Cardiac muscle cell (in vitro differentiated cells and primary cell): ENCODE data around the gene IL3. TPM values are rescaled to one million over a fixed set of nuclear protein-coding genes. Genes with fewer than 3 reads are reported as not detected.
"Not testable (repeated sequence)": the region's sequence is repeated elsewhere in the genome, so short reads cannot be mapped to it uniquely, and the experiment has no call there.

Source experiments
- DNase-seq, 2 donors: peaks; one replicate each; pipeline versions ENCODE4 v3.0.0 to v3.0.0-alpha.2; 2010 to 2017; ENCODE audit warnings: low read depth in 1 of 2, low spot score in 1 of 2
- H3K27ac ChIP-seq: fragments of 200-600 bp; sonication (generic); 2 replicates; pipeline ENCODE4 v1.5.1; 2016
- H3K27me3 ChIP-seq: fragments of 200-600 bp; sonication (generic); 2 replicates; pipeline ENCODE4 v1.6.0; 2016; ENCODE audit warnings: control low read depth
- H3K36me3 ChIP-seq: fragments of 200-600 bp; sonication (generic); 2 replicates; pipeline ENCODE4 v1.5.1; 2016; ENCODE audit warnings: control low read depth
- H3K4me1 ChIP-seq: fragments of 200-600 bp; sonication (generic); 2 replicates; pipeline ENCODE4 v1.8.1; 2017; ENCODE audit warnings: low read depth, mild to moderate bottlenecking, mixed run types
- H3K4me3 ChIP-seq: fragments of 200-600 bp; sonication (generic); 2 replicates; pipeline ENCODE4 v1.5.1; 2016; ENCODE audit warnings: mild to moderate bottlenecking
- H3K9me3 ChIP-seq: fragments of 200-600 bp; sonication (generic); 2 replicates; pipeline ENCODE4 v1.5.1; 2017; ENCODE audit warnings: low read depth, mild to moderate bottlenecking, control low read depth
- CTCF ChIP-seq: IDR thresholded peaks from 2 replicates; pipeline ENCODE4 v1.5.1; 2012; ENCODE audit warnings: low read depth, mild to moderate bottlenecking, low read length
- polyA plus RNA-seq: library from polyadenylated mRNA; unstranded; fragments of >200 nt; fragmentation: Nextera tagmentation; extraction: Ambion mirVana; gene quantifications from 2 replicates; pipeline ENCODE4 v1.2.1, GENCODE V29; 2016
- total RNA-seq: library from RNA; depleted of rRNA; stranded (reverse); fragments of >200 nt; gene quantifications from 2 replicates; pipeline ENCODE4 v1.2.3, GENCODE V29; 2016

The IL3 gene
- total and polyA plus RNA-seq, 2 experiments from 2014 or later = not detected

- H3K36me3 ChIP-seq = no peaks in the 10 kb centered on the region
- H3K4me1 ChIP-seq = peaks cover 9% of the 10 kb centered on the region
- no peak for TF ChIP-seq CTCF
- no peak for DNase-seq
- H3K27me3 ChIP-seq = no peaks in the 10 kb centered on the region
- no peak overlapping the region for H3K27ac ChIP-seq
- H3K4me3 ChIP-seq = no peak overlapping the region
- H3K9me3 ChIP-seq = no peaks in the 10 kb centered on the region
These were observed 42.5 kb downstream of the IL3 start for GRCh38 chr5:132102944-132103331.

DNA sequence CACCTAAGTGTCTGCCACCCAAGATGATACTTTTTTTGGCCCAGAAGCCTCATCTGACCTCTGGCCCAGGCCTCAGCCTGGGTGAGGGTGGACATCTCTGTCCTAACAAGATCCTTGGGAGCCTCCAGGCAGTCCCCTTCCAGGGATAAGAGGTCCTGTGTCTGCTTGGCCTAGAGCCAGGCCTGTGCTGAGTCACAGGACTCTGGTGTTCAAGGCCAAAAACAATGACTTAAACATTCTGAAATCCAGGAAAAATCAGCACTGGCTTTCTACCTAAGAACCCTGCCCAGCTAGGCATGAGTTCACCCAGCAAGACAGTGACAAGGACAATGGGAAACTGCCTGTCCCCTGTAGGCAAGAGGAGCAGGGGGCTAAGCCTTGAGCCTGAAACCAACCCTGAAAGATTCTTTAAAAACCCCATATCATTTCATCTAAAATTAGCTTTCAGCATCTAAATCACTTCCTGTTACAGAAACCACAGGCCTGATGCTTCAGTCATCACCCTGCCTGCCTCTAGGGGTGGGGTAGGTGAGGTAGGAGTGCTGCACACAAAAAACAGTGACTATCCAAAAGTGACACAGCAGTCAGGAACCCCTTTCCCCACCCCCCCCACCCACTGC, 43.0 kb downstream of the IL3 start:
- H3K36me3 ChIP-seq = no peaks in the 10 kb centered on the region
- DNase-seq = peak; percentile 38 to 88
- H3K4me1 ChIP-seq = peaks cover 9% of the 10 kb centered on the region
- H3K4me3 ChIP-seq = no peak overlapping the region
- no peaks in the 10 kb centered on the region for H3K9me3 ChIP-seq
- no peak for TF ChIP-seq CTCF
- H3K27me3 ChIP-seq = no peaks in the 10 kb centered on the region
- H3K27ac ChIP-seq = no peak overlapping the region

- Histone ChIP-seq H3K4me1 (peaks cover 9% of the 10 kb centered on the region), H3K4me3 (no peak overlapping the region), H3K27me3 (no peaks in the 10 kb centered on the region), H3K36me3 (no peaks in the 10 kb centered on the region), H3K9me3 (no peaks in the 10 kb centered on the region), H3K27ac (no peak overlapping the region)
- no peak for DNase-seq
- TF ChIP-seq CTCF = no peak
These were observed 43.5 kb downstream of the IL3 start for GRCh38 chr5:132103969-132104391.

- DNase-seq = peak in 1 of 2 donors; percentile 33
- H3K36me3 ChIP-seq = no peaks in the 10 kb centered on the region
- H3K27me3 ChIP-seq = no peaks in the 10 kb centered on the region
- no peak overlapping the region for H3K27ac ChIP-seq
- H3K9me3 ChIP-seq = no peaks in the 10 kb centered on the region
- peaks cover 9% of the 10 kb centered on the region for H3K4me1 ChIP-seq
- TF ChIP-seq CTCF = no peak
- H3K4me3 ChIP-seq = no peak overlapping the region
These were observed 44.1 kb downstream of the IL3 start for GRCh38 chr5:132104556-132104955.

DNA sequence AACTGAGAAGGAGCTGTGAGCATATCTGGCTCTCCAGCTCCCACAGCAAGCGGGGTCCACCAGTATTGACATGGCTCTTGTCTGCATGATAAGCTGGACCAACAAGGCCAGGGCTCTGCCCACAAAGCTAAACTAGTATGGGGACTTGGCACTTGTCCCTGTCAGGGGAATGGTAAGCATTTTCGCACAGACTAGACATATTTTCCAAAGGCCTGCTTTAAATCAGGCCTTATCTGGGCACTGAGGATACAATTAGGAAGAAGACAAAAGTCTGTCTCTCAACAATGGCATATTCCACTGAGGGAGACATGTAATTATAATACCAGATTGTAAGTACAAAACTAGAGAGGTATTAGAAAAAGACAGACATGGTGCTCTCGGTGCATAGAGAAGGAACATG, 45.2 kb downstream of the IL3 start:
- Histone ChIP-seq H3K27ac (no peak overlapping the region), H3K4me1 (peaks cover 9% of the 10 kb centered on the region), H3K9me3 (no peaks in the 10 kb centered on the region), H3K36me3 (no peaks in the 10 kb centered on the region), H3K4me3 (no peak overlapping the region), H3K27me3 (no peaks in the 10 kb centered on the region)
- DNase-seq = no peak
- TF ChIP-seq CTCF = no peak

DNA sequence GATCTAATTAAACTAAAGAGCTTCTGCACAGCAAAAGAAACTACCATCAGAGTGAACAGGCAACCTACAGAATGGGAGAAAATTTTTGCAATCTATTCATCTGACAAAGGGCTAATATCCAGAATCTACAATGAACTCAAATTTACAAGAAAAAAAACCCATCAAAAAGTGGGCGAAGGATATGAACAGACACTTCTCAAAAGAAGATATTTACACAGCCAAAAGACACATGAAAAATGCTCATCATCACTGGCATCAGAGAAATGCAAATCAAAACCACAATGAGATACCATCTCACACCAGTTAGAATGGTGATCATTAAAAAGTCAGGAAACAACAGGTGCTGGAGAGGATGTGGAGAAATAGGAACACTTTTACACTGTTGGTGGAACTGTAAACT, 48.0 kb downstream of the IL3 start:
- H3K27ac ChIP-seq, H3K9me3 ChIP-seq, H3K4me1 ChIP-seq, H3K4me3 ChIP-seq, H3K27me3 ChIP-seq, H3K36me3 ChIP-seq, DNase-seq: not testable (repeated sequence)

DNA sequence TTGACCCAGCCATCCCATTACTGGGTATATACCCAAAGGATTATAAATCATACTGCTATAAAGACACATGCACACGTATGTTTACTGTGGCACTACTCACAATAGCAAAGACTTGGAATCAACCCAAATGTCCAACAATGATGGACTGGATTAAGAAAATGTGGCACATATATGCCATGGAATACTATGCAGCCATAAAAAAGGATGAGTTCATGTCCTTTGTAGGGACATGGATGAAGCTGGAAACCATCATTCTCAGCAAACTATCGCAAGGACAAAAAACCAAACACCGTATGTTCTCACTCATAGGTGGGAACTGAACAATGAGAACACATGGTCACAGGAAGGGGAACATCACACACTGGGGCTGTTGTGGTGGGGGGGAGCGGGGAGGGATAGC, 48.5 kb downstream of the IL3 start:
- H3K4me3 ChIP-seq, H3K36me3 ChIP-seq, H3K27ac ChIP-seq, H3K27me3 ChIP-seq, DNase-seq, H3K4me1 ChIP-seq, H3K9me3 ChIP-seq: not testable (repeated sequence)
